HepG2 (cell line): Measurements from ENCODE around the gene DYNC1LI2. TPM values are rescaled to one million over a fixed set of nuclear protein-coding genes. Genes with fewer than 3 reads are reported as not detected.

ENCODE experiments used
- GPN1 ChIP-seq: sonication (generic); formaldehyde crosslinking; IDR thresholded peaks from 2 replicates; pipeline ENCODE4 v1.5.1; 2020; ENCODE audit warnings: missing genetic modification reagents, borderline replicate concordance
- NCOA2 ChIP-seq: sonication (generic); formaldehyde crosslinking; IDR thresholded peaks from 2 replicates; pipeline ENCODE4 v1.8.0; 2022; ENCODE audit warnings: inconsistent platforms
- NCOA5 ChIP-seq: sonication (generic); formaldehyde crosslinking; IDR thresholded peaks from 2 replicates; pipeline ENCODE4 v1.4.0; 2020; ENCODE audit warnings: missing genetic modification reagents
- NR2F1 ChIP-seq, 2 experiments: fragments of 450-650 bp in 1 of 2; formaldehyde crosslinking in 1 of 2; IDR thresholded peaks; 2 replicates each; pipeline versions ENCODE4 v1.5.0 to v1.6.1; 2016 to 2020; ENCODE audit warnings: mild to moderate bottlenecking in 1 of 2, missing compliant biosample characterization in 1 of 2, missing genetic modification reagents in 1 of 2, moderate library complexity in 1 of 2
- SALL1 ChIP-seq: sonication (generic); formaldehyde crosslinking; IDR thresholded peaks from 2 replicates; pipeline ENCODE4 v1.8.0; 2022; ENCODE audit warnings: mild to moderate bottlenecking, missing genetic modification reagents
- STAG1 ChIP-seq: sonication (generic); formaldehyde crosslinking; IDR thresholded peaks from 2 replicates; pipeline ENCODE4 v1.4.0; 2020; ENCODE audit warnings: missing genetic modification reagents
- ZBTB7B ChIP-seq: sonication (generic); formaldehyde crosslinking; IDR thresholded peaks from 2 replicates; pipeline ENCODE4 v1.4.0; 2020; ENCODE audit warnings: missing genetic modification reagents
- ZNF367 ChIP-seq: sonication (generic); formaldehyde crosslinking; IDR thresholded peaks from 2 replicates; pipeline ENCODE4 v1.4.0; 2020; ENCODE audit warnings: missing genetic modification reagents, borderline replicate concordance
- ZNF484 ChIP-seq: sonication (generic); formaldehyde crosslinking; IDR thresholded peaks from 2 replicates; pipeline ENCODE4 v1.5.1; 2020; ENCODE audit warnings: mild to moderate bottlenecking, low read depth, missing genetic modification reagents, borderline replicate concordance
- ZNF547 ChIP-seq: sonication (generic); formaldehyde crosslinking; IDR thresholded peaks from 2 replicates; pipeline ENCODE4 v1.5.1; 2020; ENCODE audit warnings: mild to moderate bottlenecking, missing genetic modification reagents
- ZNF724P ChIP-seq: sonication (generic); formaldehyde crosslinking; IDR thresholded peaks from 2 replicates; pipeline ENCODE4 v1.8.0; 2022; ENCODE audit warnings: missing genetic modification reagents, borderline replicate concordance
- ZNF841 ChIP-seq: sonication (generic); formaldehyde crosslinking; IDR thresholded peaks from 2 replicates; pipeline ENCODE4 v1.8.1; 2023; ENCODE audit warnings: missing genetic modification reagents, borderline replicate concordance
- ZSCAN20 ChIP-seq: sonication (generic); formaldehyde crosslinking; IDR thresholded peaks from 2 replicates; pipeline ENCODE4 v1.4.0; 2020; ENCODE audit warnings: missing genetic modification reagents, mild to moderate bottlenecking, borderline replicate concordance
- ZSCAN21 ChIP-seq: sonication (generic); formaldehyde crosslinking; IDR thresholded peaks from 2 replicates; pipeline ENCODE4 v1.8.0; 2022; ENCODE audit warnings: mild to moderate bottlenecking, missing genetic modification reagents, moderate library complexity, borderline replicate concordance
- polyA plus RNA-seq, 8 experiments: library from polyadenylated mRNA; depleted of rRNA in 3 of 8; stranded (reverse) in 7 of 8; unstranded in 1 of 8; fragments of >200 nt; fragmentation: Illumina TruSeq in 4 of 8; extraction: Trizol in 4 of 8; gene quantifications; 2 replicates each; pipeline versions ENCODE4 v1.2.1 to v1.2.3, GENCODE V29; 2011 to 2016; ENCODE audit warnings: low read depth in 4 of 8, missing spikeins in 1 of 8, mixed read lengths in 1 of 8; ENCODE audit not compliant: insufficient read depth in 1 of 8
- total RNA-seq, 5 experiments: library from RNA; depleted of rRNA; stranded (reverse); fragments of >200 nt; fragmentation: Illumina TruSeq; extraction: Trizol; gene quantifications; 2 replicates each; pipeline ENCODE4 v1.2.3, GENCODE V29; 2016; ENCODE audit warnings: low read depth in 1 of 5
- TF ChIP-seq, protein P1 (sequence below): sonication (generic); formaldehyde crosslinking; conservative IDR thresholded peaks from 2 replicates; pipeline ENCODE4 v1.5.0; 2020; ENCODE audit warnings: missing genetic modification reagents
- TF ChIP-seq, protein P2 (sequence below): sonication (generic); formaldehyde crosslinking; IDR thresholded peaks from 2 replicates; pipeline ENCODE4 v1.4.0; 2020; ENCODE audit warnings: mild to moderate bottlenecking, missing genetic modification reagents
- TF ChIP-seq, protein P3 (sequence below): IDR thresholded peaks from 2 replicates; pipeline ENCODE4 v1.6.1; 2016; ENCODE audit warnings: low read depth, borderline replicate concordance
- TF ChIP-seq, protein P4 (sequence below): IDR thresholded peaks from 2 replicates; pipeline ENCODE4 v1.6.1; 2016; ENCODE audit warnings: missing biosample characterization, missing genetic modification reagents, low read depth
- TF ChIP-seq, protein P5 (sequence below): sonication (generic); formaldehyde crosslinking; IDR thresholded peaks from 2 replicates; pipeline ENCODE4 v1.4.0; 2020; ENCODE audit warnings: missing genetic modification reagents
- TF ChIP-seq, protein P6 (sequence below): sonication (generic); formaldehyde crosslinking; IDR thresholded peaks from 2 replicates; pipeline ENCODE4 v1.4.0; 2020; ENCODE audit warnings: missing genetic modification reagents, mild to moderate bottlenecking, borderline replicate concordance

The DYNC1LI2 gene
- total and polyA plus RNA-seq, 2 of the 13 experiments (the other 11 are each of a cell fraction or from before 2014, with no cell fraction given): 65.5 to 135 TPM

DNA sequence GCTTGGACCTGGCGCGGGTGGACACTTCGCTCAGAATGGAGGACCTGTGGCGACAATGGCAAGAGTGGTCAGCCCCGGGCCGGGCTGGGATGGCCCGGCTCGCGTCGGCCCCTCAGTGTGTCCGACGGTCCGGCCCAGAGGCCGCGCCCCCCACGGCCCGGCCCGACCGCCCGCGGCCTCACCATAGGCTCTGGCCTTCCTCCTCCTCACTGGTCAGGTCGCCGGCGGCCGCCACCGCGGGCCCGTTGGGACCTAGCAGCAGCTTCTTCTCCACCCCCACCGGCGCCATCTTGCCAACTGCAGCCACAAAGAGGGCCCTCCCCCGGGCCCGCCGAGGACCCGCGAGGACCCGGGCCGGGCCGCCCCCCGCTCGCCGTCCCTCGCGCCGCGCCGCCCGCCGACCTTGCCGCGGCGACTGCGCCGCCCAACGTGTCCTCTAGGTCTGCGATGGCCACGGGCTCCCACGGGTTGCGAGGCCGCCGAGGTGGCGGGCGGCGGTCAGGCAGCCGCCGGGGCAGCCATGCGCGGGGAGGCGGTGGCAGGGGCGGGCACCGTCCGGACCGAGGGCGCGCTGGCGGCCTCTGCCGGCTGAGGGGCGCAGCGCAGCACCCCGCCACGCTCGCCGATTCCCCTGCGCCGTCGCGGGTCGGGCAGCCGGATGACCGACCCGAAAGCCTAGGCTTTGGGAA is at the start of gene DYNC1LI2 (continued):
- no peak for TF ChIP-seq ZNF724P (CRISPR knock-in tag)
- TF ChIP-seq ZBTB7B (CRISPR knock-in tag): 0 out of 2 replicates have a peak, but pooled peaks have one; percentile 20
- no peak for TF ChIP-seq ZSCAN20
- no peak; the same call in 1 of the 2 replicates for TF ChIP-seq ZSCAN21
- TF ChIP-seq NCOA2 (CRISPR knock-in tag): no peak
- no peak for TF ChIP-seq NCOA5 (CRISPR knock-in tag)
- TF ChIP-seq ZNF367 (CRISPR knock-in tag): no peak; the same call in 1 of the 2 replicates
- TF ChIP-seq, protein P1, sequence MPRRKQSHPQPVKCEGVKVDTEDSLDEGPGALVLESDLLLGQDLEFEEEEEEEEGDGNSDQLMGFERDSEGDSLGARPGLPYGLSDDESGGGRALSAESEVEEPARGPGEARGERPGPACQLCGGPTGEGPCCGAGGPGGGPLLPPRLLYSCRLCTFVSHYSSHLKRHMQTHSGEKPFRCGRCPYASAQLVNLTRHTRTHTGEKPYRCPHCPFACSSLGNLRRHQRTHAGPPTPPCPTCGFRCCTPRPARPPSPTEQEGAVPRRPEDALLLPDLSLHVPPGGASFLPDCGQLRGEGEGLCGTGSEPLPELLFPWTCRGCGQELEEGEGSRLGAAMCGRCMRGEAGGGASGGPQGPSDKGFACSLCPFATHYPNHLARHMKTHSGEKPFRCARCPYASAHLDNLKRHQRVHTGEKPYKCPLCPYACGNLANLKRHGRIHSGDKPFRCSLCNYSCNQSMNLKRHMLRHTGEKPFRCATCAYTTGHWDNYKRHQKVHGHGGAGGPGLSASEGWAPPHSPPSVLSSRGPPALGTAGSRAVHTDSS (CRISPR knock-in tag): no peak
- TF ChIP-seq GPN1: no peak; the same call in 1 of the 2 replicates
- TF ChIP-seq, protein P2, sequence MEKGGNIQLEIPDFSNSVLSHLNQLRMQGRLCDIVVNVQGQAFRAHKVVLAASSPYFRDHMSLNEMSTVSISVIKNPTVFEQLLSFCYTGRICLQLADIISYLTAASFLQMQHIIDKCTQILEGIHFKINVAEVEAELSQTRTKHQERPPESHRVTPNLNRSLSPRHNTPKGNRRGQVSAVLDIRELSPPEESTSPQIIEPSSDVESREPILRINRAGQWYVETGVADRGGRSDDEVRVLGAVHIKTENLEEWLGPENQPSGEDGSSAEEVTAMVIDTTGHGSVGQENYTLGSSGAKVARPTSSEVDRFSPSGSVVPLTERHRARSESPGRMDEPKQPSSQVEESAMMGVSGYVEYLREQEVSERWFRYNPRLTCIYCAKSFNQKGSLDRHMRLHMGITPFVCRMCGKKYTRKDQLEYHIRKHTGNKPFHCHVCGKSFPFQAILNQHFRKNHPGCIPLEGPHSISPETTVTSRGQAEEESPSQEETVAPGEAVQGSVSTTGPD (CRISPR knock-in tag): no peak
- TF ChIP-seq STAG1 (CRISPR knock-in tag): peak; percentile 28; the same call in 1 of the 2 replicates
- TF ChIP-seq, protein P3, sequence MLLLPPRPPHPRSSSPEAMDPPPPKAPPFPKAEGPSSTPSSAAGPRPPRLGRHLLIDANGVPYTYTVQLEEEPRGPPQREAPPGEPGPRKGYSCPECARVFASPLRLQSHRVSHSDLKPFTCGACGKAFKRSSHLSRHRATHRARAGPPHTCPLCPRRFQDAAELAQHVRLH: 0 out of 2 replicates have a peak, but pooled peaks have one; percentile 42
- TF ChIP-seq, protein P4, sequence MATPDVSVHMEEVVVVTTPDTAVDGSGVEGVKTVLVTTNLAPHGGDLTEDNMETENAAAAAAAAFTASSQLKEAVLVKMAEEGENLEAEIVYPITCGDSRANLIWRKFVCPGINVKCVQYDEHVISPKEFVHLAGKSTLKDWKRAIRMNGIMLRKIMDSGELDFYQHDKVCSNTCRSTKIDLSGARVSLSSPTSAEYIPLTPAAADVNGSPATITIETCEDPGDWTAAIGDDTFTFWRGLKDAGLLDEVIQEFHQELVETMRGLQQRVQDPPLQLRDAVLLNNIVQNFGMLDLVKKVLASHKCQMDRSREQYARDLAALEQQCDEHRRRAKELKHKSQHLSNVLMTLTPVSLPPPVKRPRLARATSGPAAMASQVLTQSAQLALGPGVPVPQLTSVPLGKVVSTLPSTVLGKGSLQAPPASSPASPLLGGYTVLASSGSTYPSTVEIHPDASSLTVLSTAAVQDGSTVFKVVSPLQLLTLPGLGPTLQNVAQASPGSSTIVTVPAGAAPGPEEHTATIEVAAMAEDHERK (CRISPR knock-in tag): no peak
- peak; percentile 56 for TF ChIP-seq SALL1
- TF ChIP-seq ZNF547 (CRISPR knock-in tag): peak; percentile 80; the same call in 1 of the 2 replicates
- TF ChIP-seq ZNF841 (CRISPR knock-in tag): no peak
- TF ChIP-seq ZNF484 (CRISPR knock-in tag): no peak
- no peak for TF ChIP-seq NR2F1 (CRISPR knock-in tag; IDR thresholded peaks at IDR 0.05)
- TF ChIP-seq, protein P5, sequence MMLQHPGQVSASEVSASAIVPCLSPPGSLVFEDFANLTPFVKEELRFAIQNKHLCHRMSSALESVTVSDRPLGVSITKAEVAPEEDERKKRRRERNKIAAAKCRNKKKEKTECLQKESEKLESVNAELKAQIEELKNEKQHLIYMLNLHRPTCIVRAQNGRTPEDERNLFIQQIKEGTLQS (CRISPR knock-in tag): peak; percentile 35
- TF ChIP-seq, protein P6, sequence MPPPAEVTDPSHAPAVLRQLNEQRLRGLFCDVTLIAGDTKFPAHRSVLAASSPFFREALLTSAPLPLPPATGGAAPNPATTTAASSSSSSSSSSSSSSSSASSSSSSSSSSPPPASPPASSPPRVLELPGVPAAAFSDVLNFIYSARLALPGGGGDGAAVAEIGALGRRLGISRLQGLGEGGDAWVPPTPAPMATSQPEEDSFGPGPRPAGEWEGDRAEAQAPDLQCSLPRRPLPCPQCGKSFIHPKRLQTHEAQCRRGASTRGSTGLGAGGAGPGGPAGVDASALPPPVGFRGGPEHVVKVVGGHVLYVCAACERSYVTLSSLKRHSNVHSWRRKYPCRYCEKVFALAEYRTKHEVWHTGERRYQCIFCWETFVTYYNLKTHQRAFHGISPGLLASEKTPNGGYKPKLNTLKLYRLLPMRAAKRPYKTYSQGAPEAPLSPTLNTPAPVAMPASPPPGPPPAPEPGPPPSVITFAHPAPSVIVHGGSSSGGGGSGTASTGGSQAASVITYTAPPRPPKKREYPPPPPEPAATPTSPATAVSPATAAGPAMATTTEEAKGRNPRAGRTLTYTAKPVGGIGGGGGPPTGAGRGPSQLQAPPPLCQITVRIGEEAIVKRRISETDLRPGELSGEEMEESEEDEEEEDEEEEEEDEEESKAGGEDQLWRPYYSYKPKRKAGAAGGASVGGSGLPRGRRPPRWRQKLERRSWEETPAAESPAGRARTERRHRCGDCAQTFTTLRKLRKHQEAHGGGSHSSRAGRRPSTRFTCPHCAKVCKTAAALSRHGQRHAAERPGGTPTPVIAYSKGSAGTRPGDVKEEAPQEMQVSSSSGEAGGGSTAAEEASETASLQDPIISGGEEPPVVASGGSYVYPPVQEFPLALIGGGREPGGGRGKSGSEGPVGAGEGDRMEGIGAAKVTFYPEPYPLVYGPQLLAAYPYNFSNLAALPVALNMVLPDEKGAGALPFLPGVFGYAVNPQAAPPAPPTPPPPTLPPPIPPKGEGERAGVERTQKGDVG (CRISPR knock-in tag): no peak
